Uterus (tissue), 4 donors: Measurements from ENCODE around the gene CADPS2. TPM values are rescaled to one million over a fixed set of nuclear protein-coding genes. Genes with fewer than 3 reads are reported as not detected.

Experiments
- DNase-seq, 2 donors: peaks; one replicate each; pipeline ENCODE4 v3.0.0-alpha.2; 2019 to 2020
- H3K27ac ChIP-seq, 2 donors: fragments of 200-600 bp; sonication (generic); 1 replicate in 1 of 2; 2 replicates in 1 of 2; pipeline ENCODE4 v1.5.1; 2016 to 2018
- H3K27me3 ChIP-seq, 2 donors: fragments of 200-600 bp; sonication (generic); one replicate each; pipeline ENCODE4 v1.5.1; 2018 to 2019; ENCODE audit warnings: control low read depth in 1 of 2
- H3K36me3 ChIP-seq, 2 donors: fragments of 200-600 bp; sonication (generic); one replicate each; pipeline ENCODE4 v1.5.1; 2019; ENCODE audit warnings: control low read depth in 1 of 2
- H3K4me1 ChIP-seq, 2 donors: fragments of 200-600 bp; sonication (generic); one replicate each; pipeline ENCODE4 v1.5.1; 2018 to 2019; ENCODE audit warnings: control low read depth in 1 of 2
- H3K4me3 ChIP-seq, 2 donors: fragments of 200-600 bp; sonication (generic); 1 replicate in 1 of 2; 2 replicates in 1 of 2; pipeline ENCODE4 v1.5.1; 2018 to 2019; ENCODE audit warnings: mild to moderate bottlenecking in 1 of 2
- H3K9me3 ChIP-seq, 2 donors: fragments of 200-600 bp; sonication (generic); one replicate each; pipeline ENCODE4 v1.5.1; 2019; ENCODE audit warnings: control low read depth in 1 of 2
- CTCF ChIP-seq, 4 experiments: fragments of 200-600 bp in 2 of 4; fragments of 450-650 bp in 2 of 4; sonication (generic) in 2 of 4; IDR thresholded peaks; one replicate each; pipeline ENCODE4 v1.5.1; 2016 to 2019; ENCODE audit warnings: antibody characterized with exemption in 4 of 4, mild to moderate bottlenecking in 2 of 4, moderate library complexity in 1 of 4
- POLR2A ChIP-seq, 2 donors: fragments of 450-650 bp; IDR thresholded peaks; one replicate each; pipeline ENCODE4 v1.6.1; 2016; ENCODE audit warnings: antibody characterized with exemption in 2 of 2, mild to moderate bottlenecking in 1 of 2, moderate library complexity in 1 of 2
- intact Hi-C: fragments of 100-400 bp; cut with DNase I; formaldehyde crosslinking; loops from one replicate; pipeline ENCODE4 v1.15.1; 2023; ENCODE audit warnings: low total_unique reads
- total RNA-seq, 4 donors: library from RNA; depleted of rRNA in 3 of 4; stranded (reverse); fragments of >200 nt in 3 of 4; gene quantifications; one replicate each; pipeline versions ENCODE4 v1.1.0 to v1.2.4, GENCODE V29; 2014 to 2023
- donor health status: DM: yes; HTN: yes; CAD: no.

CADPS2 gene
- total RNA-seq, 4 donors from 2014 or later: 11.5 to 119 (median 36.8) TPM

DNA sequence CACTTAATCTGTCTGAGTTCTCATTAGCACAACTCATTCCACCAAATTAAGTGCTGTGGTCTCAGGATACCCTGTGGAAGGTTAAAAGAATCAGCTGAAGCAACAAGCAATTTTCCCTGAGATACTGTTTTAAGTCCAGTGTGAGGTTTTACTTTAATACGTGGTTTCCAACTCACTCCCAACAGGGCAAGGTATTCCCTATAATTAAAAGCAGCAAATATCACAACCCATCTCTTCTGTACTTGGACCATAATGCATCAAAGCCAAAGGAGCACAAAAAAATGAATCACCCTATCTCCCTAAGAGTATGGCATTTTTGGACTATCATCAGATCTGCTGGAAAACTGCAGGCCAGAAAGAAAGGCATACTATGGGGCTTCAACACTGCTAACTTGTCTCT, 4.9 kb downstream of the CADPS2 start:
- DNase-seq: no peak
- no peaks in the 10 kb centered on the region for H3K9me3 ChIP-seq
- peak in 1 of 2 donors; percentile 5 for TF ChIP-seq POLR2A (IDR thresholded peaks at IDR 0.05)
- TF ChIP-seq CTCF (IDR thresholded peaks at IDR 0.05): no peak
- H3K27me3 ChIP-seq: no peaks in the 10 kb centered on the region
- H3K36me3 ChIP-seq: no peaks in the 10 kb centered on the region
- intact Hi-C loops: no loop called here
- peaks cover 0 to 4% of the 10 kb centered on the region in 2 donors for H3K4me1 ChIP-seq
- H3K4me3 ChIP-seq: no peak overlapping the region
- peak overlapping the region; percentile 41 to 99 for H3K27ac ChIP-seq

- peaks cover 0 to 13% of the 10 kb centered on the region in 2 donors for H3K9me3 ChIP-seq
- no peak for DNase-seq
- no peaks in the 10 kb centered on the region for H3K4me1 ChIP-seq
- no peak overlapping the region for H3K4me3 ChIP-seq
- H3K27ac ChIP-seq: no peak overlapping the region
- H3K36me3 ChIP-seq: no peaks in the 10 kb centered on the region
- TF ChIP-seq CTCF (IDR thresholded peaks at IDR 0.05) (no peak), POLR2A (IDR thresholded peaks at IDR 0.05) (no peak)
- intact Hi-C loops: no loop called here
- H3K27me3 ChIP-seq: no peaks in the 10 kb centered on the region
These were observed 17.0 kb downstream of the CADPS2 start for GRCh38 chr7:122869260-122869659.

DNA sequence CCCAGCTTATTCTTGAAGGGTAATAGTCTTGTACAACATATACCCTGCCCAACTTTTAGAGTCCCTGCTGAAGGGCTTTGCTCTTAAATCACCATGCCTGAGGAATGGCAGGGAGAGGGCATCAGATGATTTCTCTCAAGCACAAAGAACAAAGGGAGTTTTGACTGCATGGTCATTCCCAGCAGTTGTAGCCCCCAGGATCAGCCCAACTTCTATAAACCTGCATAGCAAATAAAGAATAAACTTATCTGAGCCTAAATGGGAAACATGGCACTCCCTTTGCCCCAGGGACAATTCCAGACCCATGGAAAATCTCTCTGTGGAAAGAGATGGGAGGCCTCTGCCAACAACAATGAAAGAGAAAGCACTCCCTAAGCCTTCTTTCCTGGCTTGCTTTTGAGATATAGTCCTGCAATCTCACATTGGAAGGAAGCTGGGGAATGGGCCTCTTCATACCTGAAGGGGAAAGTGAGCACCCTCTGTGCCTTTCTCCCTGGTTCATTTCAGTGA, 18.7 kb downstream of the CADPS2 start:
- intact Hi-C loops: no loop called here
- Histone ChIP-seq H3K27me3 (no peaks in the 10 kb centered on the region), H3K36me3 (no peaks in the 10 kb centered on the region), H3K9me3 (peaks cover 0 to 13% of the 10 kb centered on the region in 2 donors), H3K4me1 (no peaks in the 10 kb centered on the region), H3K4me3 (no peak overlapping the region), H3K27ac (no peak overlapping the region)
- TF ChIP-seq POLR2A (IDR thresholded peaks at IDR 0.05): no peak
- DNase-seq: no peak

DNA sequence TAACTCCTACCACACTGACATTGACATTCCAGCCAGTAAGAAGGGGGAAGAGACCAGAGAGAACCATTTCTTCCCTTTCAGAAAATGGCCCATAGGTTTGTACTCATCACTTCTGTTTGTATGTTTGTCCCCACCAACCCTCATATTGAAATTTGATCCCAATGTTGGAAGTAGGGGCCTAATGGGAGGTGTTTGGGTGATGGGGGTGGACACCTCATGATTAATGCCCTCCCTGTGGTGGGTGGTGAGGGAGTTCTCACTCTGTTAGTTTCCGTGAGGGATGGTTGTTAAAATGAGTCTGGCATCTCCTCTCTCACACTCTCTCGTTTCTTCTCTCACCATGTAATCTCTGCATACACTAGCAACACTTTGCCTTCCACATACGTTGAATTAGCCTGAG, 21.4 kb downstream of the CADPS2 start:
- intact Hi-C loops: no loop called here
- H3K9me3 ChIP-seq: peaks cover 0 to 12% of the 10 kb centered on the region in 2 donors
- DNase-seq: no peak
- no peak overlapping the region for H3K4me3 ChIP-seq
- H3K36me3 ChIP-seq: no peaks in the 10 kb centered on the region
- no peaks in the 10 kb centered on the region for H3K4me1 ChIP-seq
- no peak for TF ChIP-seq POLR2A (IDR thresholded peaks at IDR 0.05)
- TF ChIP-seq CTCF (IDR thresholded peaks at IDR 0.05): no peak
- no peaks in the 10 kb centered on the region for H3K27me3 ChIP-seq
- H3K27ac ChIP-seq: no peak overlapping the region

DNA sequence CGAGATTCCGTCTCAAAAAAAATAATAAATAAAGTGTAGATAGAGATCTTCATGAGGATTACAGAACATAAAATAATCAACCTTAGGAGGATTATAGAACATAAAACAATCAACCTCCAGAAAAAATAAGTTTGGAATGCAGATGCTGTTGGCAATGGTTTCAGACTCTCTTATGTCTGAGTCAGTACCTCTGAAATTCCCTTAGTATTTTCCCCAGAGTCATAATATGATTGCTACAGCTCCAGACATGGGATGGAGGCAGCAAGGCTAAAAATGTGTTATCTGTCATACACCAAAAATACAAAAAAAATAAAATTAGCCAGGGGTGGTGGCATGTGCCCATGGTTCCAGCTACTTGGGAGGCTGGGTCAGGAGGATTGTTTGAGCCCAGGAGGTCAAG, 22.2 kb downstream of the CADPS2 start:
- TF ChIP-seq POLR2A (IDR thresholded peaks at IDR 0.05) (no peak), CTCF (IDR thresholded peaks at IDR 0.05) (no peak)
- Histone ChIP-seq H3K27ac (no peak overlapping the region), H3K27me3 (no peaks in the 10 kb centered on the region), H3K4me1 (no peaks in the 10 kb centered on the region), H3K36me3 (no peaks in the 10 kb centered on the region), H3K9me3 (peaks cover 0 to 4% of the 10 kb centered on the region in 2 donors), H3K4me3 (no peak overlapping the region)
- intact Hi-C loops: no loop called here
- DNase-seq: no peak

DNA sequence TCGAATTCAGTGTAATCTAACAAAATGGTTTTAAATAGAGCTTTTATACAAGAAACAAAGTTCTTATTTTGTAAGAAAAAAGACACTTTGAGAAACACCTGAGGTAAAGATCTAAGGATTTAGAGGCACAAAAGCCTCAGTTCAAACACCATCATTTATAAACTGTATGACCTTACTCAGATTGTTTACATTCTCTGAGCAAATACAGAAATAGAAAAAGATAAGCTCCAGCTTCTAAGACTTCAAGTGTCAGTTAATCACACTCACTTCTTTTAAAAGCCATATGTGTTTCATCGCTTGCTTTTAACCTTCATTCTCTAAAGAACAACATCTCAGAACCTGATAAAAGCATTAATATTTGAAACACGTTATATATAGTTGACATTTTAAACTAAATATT, 27.9 kb downstream of the CADPS2 start:
- no peaks in the 10 kb centered on the region for H3K27me3 ChIP-seq
- intact Hi-C loops: loop anchor here (10.0 kb wide), 1 partner anchor 104 kb away; no protein-coding TSS in a partner anchor
- no peak for DNase-seq
- no peak overlapping the region for H3K4me3 ChIP-seq
- H3K27ac ChIP-seq: no peak overlapping the region
- H3K9me3 ChIP-seq: no peaks in the 10 kb centered on the region
- H3K4me1 ChIP-seq: no peaks in the 10 kb centered on the region
- no peaks in the 10 kb centered on the region for H3K36me3 ChIP-seq
- TF ChIP-seq CTCF (IDR thresholded peaks at IDR 0.05) (no peak), POLR2A (IDR thresholded peaks at IDR 0.05) (no peak)
